IMR-90 (cell line): ENCODE measurements around the gene NPR3. TPM values are rescaled to one million over a fixed set of nuclear protein-coding genes. Genes with fewer than 3 reads are reported as not detected.

Experiments used
- ATAC-seq: fragments of 200-7000 bp; cut with Tn5 transposase; 2 replicates; pipeline ENCODE4 v1.9.1; 2020; ENCODE audit warnings: low read depth, mild to moderate bottlenecking, moderate library complexity
- BruUV-seq: library from RNA; stranded (reverse); fragments of 400-500 nt; replicated peaks from 2 replicates; lab custom pipeline; 2021; lab: Mats Ljungman, UMichigan
- CTCF ChIA-PET: fragments of 300-600 bp; formaldehyde crosslinking; extraction: SDS; loops from one replicate; lab custom pipeline; 2021; ENCODE audit warnings: antibody characterized with exemption; lab: Yijun Ruan, JAX
- POLR2A ChIA-PET: fragments of 300-600 bp; sonication (Branson Sonifier 250); formaldehyde crosslinking; loops from one replicate; lab custom pipeline; 2022; ENCODE audit warnings: antibody characterized with exemption; ENCODE audit not compliant: unreplicated experiment; lab: Charles Lee
- DNase-seq: peaks from one replicate; pipeline ENCODE4 v3.0.0; 2013
- H2AFZ ChIP-seq: replicated peaks from 2 replicates; pipeline ENCODE3; 2013; ENCODE audit warnings: low read length, mild to moderate bottlenecking; ENCODE audit not compliant: poor library complexity
- H2AK5ac ChIP-seq: 2 replicates; pipeline ENCODE4 v1.6.1; 2013; ENCODE audit warnings: low read depth, low read length, inconsistent platforms
- H2AK9ac ChIP-seq: replicated peaks from 2 replicates; pipeline ENCODE3; 2013; ENCODE audit warnings: mild to moderate bottlenecking, low read depth, low read length, moderate library complexity; ENCODE audit not compliant: poor library complexity
- H2BK120ac ChIP-seq: 2 replicates; pipeline ENCODE4 v1.6.1; 2013; ENCODE audit warnings: low read depth, low read length, inconsistent platforms
- H2BK15ac ChIP-seq: 3 replicates; pipeline ENCODE4 v1.6.1; 2013; ENCODE audit warnings: low read depth, low read length, inconsistent platforms
- H2BK20ac ChIP-seq: 2 replicates; pipeline ENCODE4 v1.6.1; 2013; ENCODE audit warnings: low read depth, mild to moderate bottlenecking, inconsistent platforms, low read length, moderate library complexity
- H2BK5ac ChIP-seq: 2 replicates; pipeline ENCODE4 v1.6.1; 2013; ENCODE audit warnings: mild to moderate bottlenecking, low read depth, low read length, inconsistent platforms; ENCODE audit not compliant: poor library complexity, severe bottlenecking
- H3K14ac ChIP-seq: replicated peaks from 2 replicates; pipeline ENCODE4 v1.6.1; 2013; ENCODE audit warnings: low read depth, low read length, inconsistent platforms
- H3K18ac ChIP-seq: 2 replicates; pipeline ENCODE4 v1.6.1; 2013; ENCODE audit warnings: low read depth, low read length, control low read depth
- H3K23ac ChIP-seq: 2 replicates; pipeline ENCODE4 v1.6.1; 2013; ENCODE audit warnings: low read depth, low read length, inconsistent platforms
- H3K27ac ChIP-seq: 2 replicates; pipeline ENCODE4 v1.5.1; 2013; ENCODE audit warnings: mild to moderate bottlenecking, control low read depth, low read length; ENCODE audit not compliant: insufficient read depth
- H3K27me3 ChIP-seq: 2 replicates; pipeline ENCODE4 v1.6.1; 2013; ENCODE audit warnings: low read length; ENCODE audit not compliant: control insufficient read depth, insufficient read depth
- H3K36me3 ChIP-seq: 2 replicates; pipeline ENCODE4 v1.6.1; 2013; ENCODE audit warnings: low read length, mixed read lengths; ENCODE audit not compliant: control insufficient read depth, insufficient read depth
- H3K4ac ChIP-seq: 2 replicates; pipeline ENCODE4 v1.6.1; 2013; ENCODE audit warnings: low read depth, low read length, inconsistent platforms
- H3K4me1 ChIP-seq: 2 replicates; pipeline ENCODE4 v1.6.1; 2013; ENCODE audit warnings: low read length, mixed read lengths; ENCODE audit not compliant: control insufficient read depth, insufficient read depth
- H3K4me2 ChIP-seq: 2 replicates; pipeline ENCODE4 v1.6.1; 2013; ENCODE audit warnings: low read depth, mild to moderate bottlenecking, control low read depth, low read length, moderate library complexity
- H3K4me3 ChIP-seq: 2 replicates; pipeline ENCODE4 v1.5.1; 2013; ENCODE audit warnings: low read depth, mild to moderate bottlenecking, control low read depth, low read length, moderate library complexity; ENCODE audit not compliant: insufficient read depth
- H3K56ac ChIP-seq: 2 replicates; pipeline ENCODE4 v1.6.1; 2013; ENCODE audit warnings: low read length, inconsistent platforms; ENCODE audit not compliant: insufficient read depth; ENCODE audit errors: extremely low read depth
- H3K79me1 ChIP-seq, 2 experiments: 2 replicates each; pipeline ENCODE4 v1.6.1; 2013; ENCODE audit warnings: low read length in 2 of 2, inconsistent platforms in 1 of 2, low read depth in 1 of 2
- H3K9ac ChIP-seq: 2 replicates; pipeline ENCODE4 v1.6.1; 2013; ENCODE audit warnings: low read depth, low read length, control low read depth
- H3K9me1 ChIP-seq: 2 replicates; pipeline ENCODE4 v1.6.1; 2013; ENCODE audit warnings: low read length, inconsistent platforms; ENCODE audit not compliant: insufficient read depth
- H3K9me3 ChIP-seq: 2 replicates; pipeline ENCODE4 v1.6.1; 2013; ENCODE audit warnings: low read length; ENCODE audit not compliant: control insufficient read depth, insufficient read depth
- H4K20me1 ChIP-seq: 2 replicates; pipeline ENCODE4 v1.6.1; 2013; ENCODE audit warnings: low read length, inconsistent platforms; ENCODE audit not compliant: insufficient read depth
- H4K5ac ChIP-seq: 2 replicates; pipeline ENCODE4 v1.6.1; 2013; ENCODE audit warnings: mild to moderate bottlenecking, low read depth, low read length, control low read depth
- H4K8ac ChIP-seq, 2 experiments: 2 replicates each; pipeline ENCODE4 v1.6.1; 2013; ENCODE audit warnings: low read depth in 2 of 2, low read length in 2 of 2, control low read depth in 1 of 2, inconsistent platforms in 1 of 2
- H4K91ac ChIP-seq: 2 replicates; pipeline ENCODE4 v1.6.1; 2013; ENCODE audit warnings: low read depth, low read length, inconsistent platforms; ENCODE audit not compliant: insufficient read depth
- BHLHE40 ChIP-seq: fragments of 150-350 bp; IDR thresholded peaks from 2 replicates; pipeline ENCODE4 v1.6.1; 2016; ENCODE audit warnings: mild to moderate bottlenecking, low read depth, low read length
- CHD1 ChIP-seq: IDR thresholded peaks from 2 replicates; pipeline ENCODE4 v1.6.1; 2012; ENCODE audit warnings: low read depth, low read length, improper control_type of control experiment
- FOS ChIP-seq: fragments of 150-350 bp; IDR thresholded peaks from 2 replicates; pipeline ENCODE4 v1.6.1; 2016; ENCODE audit warnings: low read depth, low read length
- MAFK ChIP-seq: IDR thresholded peaks from 2 replicates; pipeline ENCODE4 v1.6.1; 2012; ENCODE audit warnings: low read depth, low read length, improper control_type of control experiment
- MXI1 ChIP-seq: IDR thresholded peaks from 2 replicates; pipeline ENCODE4 v1.6.1; 2012; ENCODE audit warnings: low read depth, mild to moderate bottlenecking, low read length, moderate library complexity, borderline replicate concordance
- NFE2L2 ChIP-seq: fragments of 150-350 bp; IDR thresholded peaks from 2 replicates; pipeline ENCODE4 v1.6.1; 2016; ENCODE audit warnings: low read depth, mild to moderate bottlenecking, low read length
- POLR2A ChIP-seq: IDR thresholded peaks from 2 replicates; pipeline ENCODE4 v1.6.1; 2012; ENCODE audit warnings: mild to moderate bottlenecking, low read depth, low read length
- RCOR1 ChIP-seq: IDR thresholded peaks from 2 replicates; pipeline ENCODE4 v1.6.1; 2012; ENCODE audit warnings: mild to moderate bottlenecking, low read length, improper control_type of control experiment; ENCODE audit not compliant: insufficient replicate concordance
- RFX5 ChIP-seq: IDR thresholded peaks from 2 replicates; pipeline ENCODE4 v1.8.0; 2012; ENCODE audit warnings: low read depth, mild to moderate bottlenecking, low read length, moderate library complexity
- SMC3 ChIP-seq: fragments of 150-350 bp; IDR thresholded peaks from 2 replicates; pipeline ENCODE4 v1.6.1; 2016; ENCODE audit warnings: low read depth, mild to moderate bottlenecking, antibody characterized with exemption, low read length, moderate library complexity
- WGBS, 2 experiments: methylation state at CpG; one replicate each; pipeline versions ENCODE4 v1.1.5 to v1.1.7; 2013; ENCODE audit warnings: missing lambda C conversion rate in 2 of 2; ENCODE audit not compliant: insufficient read length in 1 of 2; ENCODE audit errors: extremely low coverage in 2 of 2; 5-methylcytosine and 5-hydroxymethylcytosine counted together
- dilution Hi-C: fragments of 300-500 bp; cut with HindIII; formaldehyde crosslinking; loops from one replicate; pipeline ENCODE4 v1.14.3; 2018; ENCODE audit warnings: low sequenced_read_pairs; ENCODE audit not compliant: unreplicated experiment
- in situ Hi-C: fragments of 300-500 bp; cut with MboI; formaldehyde crosslinking; loops from 3 replicates; pipeline ENCODE4 v1.14.3; 2019; ENCODE audit warnings: low sequenced_read_pairs, inconsistent platforms, mixed read lengths
- intact Hi-C: fragments of 100-400 bp; cut with micrococcal nuclease; formaldehyde crosslinking; loops from 2 replicates; pipeline ENCODE4 v1.10.0; 2022
- polyA plus RNA-seq, 3 experiments: library from polyadenylated mRNA; depleted of rRNA; stranded (reverse); fragments of >200 nt; gene quantifications; 2 replicates each; pipeline ENCODE4 v1.2.3, GENCODE V29; 2012; ENCODE audit warnings: low replicate concordance in 1 of 3
- total RNA-seq: library from RNA; depleted of rRNA; stranded (reverse); fragments of >200 nt; gene quantifications from 2 replicates; pipeline ENCODE4 v1.2.3, GENCODE V29; 2012
- TF ChIP-seq, protein P1 (sequence below): fragments of 150-350 bp; IDR thresholded peaks from 2 replicates; pipeline ENCODE4 v1.6.1; 2017; ENCODE audit warnings: mild to moderate bottlenecking, antibody characterized with exemption, low read length, low read depth

NPR3 gene
- total and polyA plus RNA-seq, 2 of the 4 experiments (the other 2 are of a cell fraction): 24.6 to 88.2 TPM

DNA sequence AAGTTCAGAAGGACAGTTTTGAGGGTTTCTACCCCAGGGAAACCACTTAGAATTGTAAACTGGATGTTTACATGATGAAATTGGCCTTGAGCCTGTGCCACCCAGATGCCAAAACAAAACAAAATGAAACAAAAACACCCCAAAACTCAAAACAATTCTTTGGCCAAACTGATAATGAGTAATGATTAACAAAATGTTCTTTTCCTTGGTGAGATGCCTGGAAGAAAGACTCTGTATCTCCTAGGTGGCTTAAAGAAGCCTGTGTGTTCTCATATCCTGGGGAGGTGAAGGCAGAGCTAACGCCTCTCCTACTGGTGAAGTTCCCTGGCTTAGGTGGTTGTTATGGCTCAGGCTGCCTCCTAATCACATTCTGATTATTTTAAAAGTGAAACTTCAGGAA is 120.5 kb downstream of the NPR3 start:
- no peak overlapping the region for H2BK120ac ChIP-seq
- H4K8ac ChIP-seq: no peak overlapping the region
- no TSS peak for BruUV-seq
- H4K91ac ChIP-seq: no peak overlapping the region
- H2BK15ac ChIP-seq: no peak overlapping the region
- H4K5ac ChIP-seq: no peak overlapping the region
- H3K56ac ChIP-seq: no peak overlapping the region
- ChIA-PET CTCF (interaction anchor here (0.7 kb wide), 1 partner anchor 13 kb away, joined by 3 read pairs; no protein-coding TSS in a partner anchor), POLR2A (no interaction called here)
- H3K27ac ChIP-seq: no peak overlapping the region
- no peak overlapping the region for H3K14ac ChIP-seq
- no peaks in the 10 kb centered on the region for H3K9me1 ChIP-seq
- no peak overlapping the region for H3K4me3 ChIP-seq
- H3K18ac ChIP-seq: no peak overlapping the region
- peak; percentile 46 for ATAC-seq
- H3K4me1 ChIP-seq: peaks cover 9% of the 10 kb centered on the region
- peak overlapping the region; percentile 4; the same call in 1 of the 2 replicates for H3K4me2 ChIP-seq
- H3K23ac ChIP-seq: no peak overlapping the region
- H3K79me1 ChIP-seq: no peaks in the 10 kb centered on the region
- no peaks in the 10 kb centered on the region for H3K9me3 ChIP-seq
- TF ChIP-seq FOS: no peak
- no peak for TF ChIP-seq NFE2L2
- no peak for TF ChIP-seq POLR2A
- no peak for TF ChIP-seq RCOR1
- no peak for TF ChIP-seq MAFK
- TF ChIP-seq, protein P1, sequence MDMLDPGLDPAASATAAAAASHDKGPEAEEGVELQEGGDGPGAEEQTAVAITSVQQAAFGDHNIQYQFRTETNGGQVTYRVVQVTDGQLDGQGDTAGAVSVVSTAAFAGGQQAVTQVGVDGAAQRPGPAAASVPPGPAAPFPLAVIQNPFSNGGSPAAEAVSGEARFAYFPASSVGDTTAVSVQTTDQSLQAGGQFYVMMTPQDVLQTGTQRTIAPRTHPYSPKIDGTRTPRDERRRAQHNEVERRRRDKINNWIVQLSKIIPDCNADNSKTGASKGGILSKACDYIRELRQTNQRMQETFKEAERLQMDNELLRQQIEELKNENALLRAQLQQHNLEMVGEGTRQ: no peak
- no peak for TF ChIP-seq BHLHE40
- no peak for TF ChIP-seq SMC3
- no peak for TF ChIP-seq MXI1
- TF ChIP-seq RFX5: no peak
- TF ChIP-seq CHD1: no peak
- no peak overlapping the region for H2AFZ ChIP-seq
- 0 out of 2 replicates have a peak overlapping the region, but pooled peaks have one; percentile 5 for H2BK20ac ChIP-seq
- DNase-seq: peak; percentile 37
- no peaks in the 10 kb centered on the region for H3K36me3 ChIP-seq
- H2BK5ac ChIP-seq: no peak overlapping the region
- H3K4ac ChIP-seq: no peak overlapping the region
- no peak overlapping the region for H3K9ac ChIP-seq
- no peaks in the 10 kb centered on the region for H3K27me3 ChIP-seq
- dilution Hi-C loops (no loop called here), intact Hi-C loops (no loop called here), in situ Hi-C loops (no loop called here)
- no peak overlapping the region for H2AK9ac ChIP-seq
- no peaks in the 10 kb centered on the region for H4K20me1 ChIP-seq
- H2AK5ac ChIP-seq: no peak overlapping the region
- no CpG with 5 or more reads among the region's 1 CpG for WGBS, 2 experiments
